OCI-LY3 (cell line): ENCODE data around the gene BRINP2.

Experiments
- EZH2phosphoT487 ChIP-seq: fragments of 200-600 bp; shearing (Covaris generic); IDR thresholded peaks from 2 replicates; pipeline ENCODE4 v1.6.1; 2018; ENCODE audit warnings: antibody characterized with exemption, mixed run types, low read depth
- TF ChIP-seq, protein P1 (sequence below): fragments of 200-600, 300-600 bp; sonication (generic); IDR thresholded peaks from 2 replicates; pipeline ENCODE4 v1.5.1; 2014; ENCODE audit warnings: antibody characterized with exemption, low read length, low read depth

DNA sequence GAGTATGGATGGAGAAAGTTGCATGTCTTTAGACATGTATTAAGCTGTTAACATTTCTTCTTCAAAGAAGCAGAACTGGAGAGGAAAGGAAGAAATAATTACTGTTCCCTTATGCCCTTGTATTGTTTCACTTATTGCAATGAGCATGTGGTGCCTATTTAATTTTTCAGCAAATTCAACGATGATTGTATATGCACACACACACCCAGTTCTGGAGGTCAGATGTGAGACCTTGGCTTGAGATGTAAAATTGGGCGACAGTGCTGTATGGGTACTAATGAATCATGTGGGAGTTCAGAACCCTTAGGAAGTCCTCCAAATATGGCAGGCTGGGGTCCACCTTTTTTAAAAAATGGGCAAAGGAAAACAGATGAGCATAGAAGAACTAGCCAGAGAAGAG lies 27.5 kb downstream of the BRINP2 start:
- TF ChIP-seq, protein P1, sequence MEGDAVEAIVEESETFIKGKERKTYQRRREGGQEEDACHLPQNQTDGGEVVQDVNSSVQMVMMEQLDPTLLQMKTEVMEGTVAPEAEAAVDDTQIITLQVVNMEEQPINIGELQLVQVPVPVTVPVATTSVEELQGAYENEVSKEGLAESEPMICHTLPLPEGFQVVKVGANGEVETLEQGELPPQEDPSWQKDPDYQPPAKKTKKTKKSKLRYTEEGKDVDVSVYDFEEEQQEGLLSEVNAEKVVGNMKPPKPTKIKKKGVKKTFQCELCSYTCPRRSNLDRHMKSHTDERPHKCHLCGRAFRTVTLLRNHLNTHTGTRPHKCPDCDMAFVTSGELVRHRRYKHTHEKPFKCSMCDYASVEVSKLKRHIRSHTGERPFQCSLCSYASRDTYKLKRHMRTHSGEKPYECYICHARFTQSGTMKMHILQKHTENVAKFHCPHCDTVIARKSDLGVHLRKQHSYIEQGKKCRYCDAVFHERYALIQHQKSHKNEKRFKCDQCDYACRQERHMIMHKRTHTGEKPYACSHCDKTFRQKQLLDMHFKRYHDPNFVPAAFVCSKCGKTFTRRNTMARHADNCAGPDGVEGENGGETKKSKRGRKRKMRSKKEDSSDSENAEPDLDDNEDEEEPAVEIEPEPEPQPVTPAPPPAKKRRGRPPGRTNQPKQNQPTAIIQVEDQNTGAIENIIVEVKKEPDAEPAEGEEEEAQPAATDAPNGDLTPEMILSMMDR = no peak
- TF ChIP-seq EZH2phosphoT487 = no peak
